ENCODE measurements around the gene HIGD1A.

Gene HIGD1A

GRCh38 chr3:42852441-42852840, 48.2 kb upstream of the HIGD1A start:
- no peak overlapping the region for H3K4me3 ChIP-seq (ENCODE audit: low read length)
- H3K27me3 ChIP-seq (ENCODE audit: control insufficient read depth, low read length), result peaks cover 16% of the 10 kb centered on the region; the same call in 1 of the 2 replicates
- H3K79me2 ChIP-seq (ENCODE audit: control insufficient read depth, low read length), result no peaks in the 10 kb centered on the region
- H3K27ac ChIP-seq (ENCODE audit: low read depth, low read length), result no peak overlapping the region
- no peaks in the 10 kb centered on the region for H3K9me2 ChIP-seq (replicated peaks; ENCODE audit: control insufficient read depth, low read length)
- no peaks in the 10 kb centered on the region for H3K36me3 ChIP-seq (ENCODE audit: control insufficient read depth, low read length)
- TF ChIP-seq CTCF (IDR thresholded peaks at IDR 0.05; ENCODE audit: low read depth, low read length, poor library complexity, severe bottlenecking), result no peak
- no peak for TF ChIP-seq EZH2phosphoT487 (IDR thresholded peaks at IDR 0.05; ENCODE audit: borderline replicate concordance, low read length)
- H3K4me1 ChIP-seq (ENCODE audit: control insufficient read depth, low read length), result peaks cover 12% of the 10 kb centered on the region
- no peaks in the 10 kb centered on the region for H3F3A ChIP-seq (ENCODE audit: control insufficient read depth, insufficient read depth)
- H4K20me1 ChIP-seq (ENCODE audit: control insufficient read depth, insufficient read depth, low read depth, low read length), result no peaks in the 10 kb centered on the region
- no peak overlapping the region for H3K4me2 ChIP-seq (ENCODE audit: low read length)
- H3K9me3 ChIP-seq (ENCODE audit: control insufficient read depth, insufficient read depth, low read length), result no peaks in the 10 kb centered on the region

- Histone ChIP-seq H3K9me2 (replicated peaks; ENCODE audit: control insufficient read depth, low read length) (no peaks in the 10 kb centered on the region), H3K27ac (ENCODE audit: low read depth, low read length) (no peak overlapping the region), H3K79me2 (ENCODE audit: control insufficient read depth, low read length) (no peaks in the 10 kb centered on the region), H3K36me3 (ENCODE audit: control insufficient read depth, low read length) (no peaks in the 10 kb centered on the region), H3K4me1 (ENCODE audit: control insufficient read depth, low read length) (peaks cover 18% of the 10 kb centered on the region), H3F3A (ENCODE audit: control insufficient read depth, insufficient read depth) (no peaks in the 10 kb centered on the region), H3K9me3 (ENCODE audit: control insufficient read depth, insufficient read depth, low read length) (no peaks in the 10 kb centered on the region), H4K20me1 (ENCODE audit: control insufficient read depth, insufficient read depth, low read depth, low read length) (no peaks in the 10 kb centered on the region), H3K27me3 (ENCODE audit: control insufficient read depth, low read length) (peaks cover 16% of the 10 kb centered on the region; the same call in 1 of the 2 replicates), H3K4me2 (ENCODE audit: low read length) (no peak overlapping the region), H3K4me3 (ENCODE audit: low read length) (no peak overlapping the region)
- TF ChIP-seq EZH2phosphoT487 (IDR thresholded peaks at IDR 0.05; ENCODE audit: borderline replicate concordance, low read length) (no peak), CTCF (IDR thresholded peaks at IDR 0.05; ENCODE audit: low read depth, low read length, poor library complexity, severe bottlenecking) (no peak)
Observed at GRCh38 chr3:42851228-42851834, 47.0 kb upstream of the HIGD1A start.

- no peaks in the 10 kb centered on the region for H3K9me2 ChIP-seq (replicated peaks; ENCODE audit: control insufficient read depth, low read length)
- H3K4me2 ChIP-seq (ENCODE audit: low read length), result no peak overlapping the region
- peaks cover 17% of the 10 kb centered on the region for H3K4me1 ChIP-seq (ENCODE audit: control insufficient read depth, low read length)
- no peak overlapping the region for H3K4me3 ChIP-seq (ENCODE audit: low read length)
- no peaks in the 10 kb centered on the region for H3K9me3 ChIP-seq (ENCODE audit: control insufficient read depth, insufficient read depth, low read length)
- no peaks in the 10 kb centered on the region for H4K20me1 ChIP-seq (ENCODE audit: control insufficient read depth, insufficient read depth, low read depth, low read length)
- H3K36me3 ChIP-seq (ENCODE audit: control insufficient read depth, low read length), result no peaks in the 10 kb centered on the region
- H3K79me2 ChIP-seq (ENCODE audit: control insufficient read depth, low read length), result no peaks in the 10 kb centered on the region
- TF ChIP-seq CTCF (IDR thresholded peaks at IDR 0.05; ENCODE audit: low read depth, low read length, poor library complexity, severe bottlenecking) (no peak), EZH2phosphoT487 (IDR thresholded peaks at IDR 0.05; ENCODE audit: borderline replicate concordance, low read length) (no peak)
- H3F3A ChIP-seq (ENCODE audit: control insufficient read depth, insufficient read depth), result no peaks in the 10 kb centered on the region
- no peak overlapping the region for H3K27ac ChIP-seq (ENCODE audit: low read depth, low read length)
- H3K27me3 ChIP-seq (ENCODE audit: control insufficient read depth, low read length), result peaks cover 10% of the 10 kb centered on the region; the same call in 1 of the 2 replicates
Observed at GRCh38 chr3:42850263-42850662, 46.0 kb upstream of the HIGD1A start.
